ENCODE measurements around the gene TAF10. TPM values are rescaled to one million over a fixed set of nuclear protein-coding genes. Genes with fewer than 3 reads are reported as not detected.

Gene TAF10
- total and polyA plus RNA-seq, 2 of the 13 experiments (the other 11 are each of a cell fraction or from before 2014, with no cell fraction given): 71.3 to 134 TPM

DNA sequence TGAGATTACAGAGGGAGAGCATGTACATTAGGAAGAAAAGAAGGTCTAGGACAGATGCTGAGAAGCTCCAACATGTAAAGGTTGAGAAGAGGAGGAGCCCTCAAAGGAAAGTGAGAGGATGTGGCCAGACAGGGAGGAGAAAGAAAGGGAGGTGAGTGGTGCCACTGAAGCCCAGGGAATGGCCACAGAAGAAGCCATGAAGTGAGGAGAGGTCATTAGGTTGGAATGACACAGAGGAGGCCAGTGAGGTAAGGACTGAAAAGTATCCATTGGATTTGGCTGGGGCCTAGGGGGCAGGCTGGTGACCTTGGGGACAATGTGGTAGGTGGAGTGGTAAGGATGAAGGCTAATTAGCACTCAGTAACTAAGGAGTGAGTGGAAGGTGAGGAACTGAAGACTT, 46.6 kb upstream of the TAF10 start:
- no peak for TF ChIP-seq ZNF20 (CRISPR knock-in tag; IDR thresholded peaks at IDR 0.05)
- TF ChIP-seq, protein P1, sequence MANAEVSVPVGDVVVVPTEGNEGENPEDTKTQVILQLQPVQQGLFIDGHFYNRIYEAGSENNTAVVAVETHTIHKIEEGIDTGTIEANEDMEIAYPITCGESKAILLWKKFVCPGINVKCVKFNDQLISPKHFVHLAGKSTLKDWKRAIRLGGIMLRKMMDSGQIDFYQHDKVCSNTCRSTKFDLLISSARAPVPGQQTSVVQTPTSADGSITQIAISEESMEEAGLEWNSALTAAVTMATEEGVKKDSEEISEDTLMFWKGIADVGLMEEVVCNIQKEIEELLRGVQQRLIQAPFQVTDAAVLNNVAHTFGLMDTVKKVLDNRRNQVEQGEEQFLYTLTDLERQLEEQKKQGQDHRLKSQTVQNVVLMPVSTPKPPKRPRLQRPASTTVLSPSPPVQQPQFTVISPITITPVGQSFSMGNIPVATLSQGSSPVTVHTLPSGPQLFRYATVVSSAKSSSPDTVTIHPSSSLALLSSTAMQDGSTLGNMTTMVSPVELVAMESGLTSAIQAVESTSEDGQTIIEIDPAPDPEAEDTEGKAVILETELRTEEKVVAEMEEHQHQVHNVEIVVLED (CRISPR knock-in tag; IDR thresholded peaks at IDR 0.05; ENCODE audit: borderline replicate concordance): no peak
- intact Hi-C loops (cut with micrococcal nuclease; ENCODE audit: unreplicated experiment): no loop called here
- H4K20me1 ChIP-seq (ENCODE audit: insufficient read depth, low read length): no peaks in the 10 kb centered on the region
- no peak overlapping the region for H2AFZ ChIP-seq (ENCODE audit: low read length)
- BruUV-seq (replicated peaks): no TSS peak
- FAIRE-seq: no peak
- in situ Hi-C loops (cut with HindIII; ENCODE audit: extremely low pct_ligation_motif_present, low pct_unique_long_range_greater_than_20kb): no loop called here
- peaks cover 13 to 64% of the 10 kb centered on the region in 2 experiments for H3K27me3 ChIP-seq (ENCODE audit: control insufficient read depth in 1 of 2, insufficient read depth in 2 of 2, low read length in 2 of 2)
- H3K4me1 ChIP-seq (ENCODE audit: insufficient read depth, low read length): peaks cover 12% of the 10 kb centered on the region
- ATAC-seq: no peak
- H3K9ac ChIP-seq (ENCODE audit: insufficient read depth, low read depth, low read length): no peak overlapping the region
- ChIA-PET POLR2A (no interaction called here), CTCF (ENCODE audit: low intra/inter-chr PET ratio, low total read pairs) (no interaction called here)
- H3K36me3 ChIP-seq (replicated peaks in 1 of 2; ENCODE audit: control insufficient read depth in 1 of 2, insufficient read depth in 2 of 2, low read length in 2 of 2): no peaks in the 10 kb centered on the region
- H3K9me3 ChIP-seq (ENCODE audit: low read length): no peaks in the 10 kb centered on the region
- no peak overlapping the region for H3K27ac ChIP-seq (ENCODE audit: extremely low read length, insufficient read depth, low read length)
- H3K79me2 ChIP-seq (ENCODE audit: insufficient read depth, low read length): no peaks in the 10 kb centered on the region
- H3K4me2 ChIP-seq (ENCODE audit: low read depth, low read length): no peak overlapping the region
- H3K4me3 ChIP-seq (replicated peaks in 1 of 3; ENCODE audit: insufficient read depth in 1 of 3, low read depth in 2 of 3, low read length in 3 of 3): no peak overlapping the region
- no peak for DNase-seq (ENCODE audit: low spot score)

DNA sequence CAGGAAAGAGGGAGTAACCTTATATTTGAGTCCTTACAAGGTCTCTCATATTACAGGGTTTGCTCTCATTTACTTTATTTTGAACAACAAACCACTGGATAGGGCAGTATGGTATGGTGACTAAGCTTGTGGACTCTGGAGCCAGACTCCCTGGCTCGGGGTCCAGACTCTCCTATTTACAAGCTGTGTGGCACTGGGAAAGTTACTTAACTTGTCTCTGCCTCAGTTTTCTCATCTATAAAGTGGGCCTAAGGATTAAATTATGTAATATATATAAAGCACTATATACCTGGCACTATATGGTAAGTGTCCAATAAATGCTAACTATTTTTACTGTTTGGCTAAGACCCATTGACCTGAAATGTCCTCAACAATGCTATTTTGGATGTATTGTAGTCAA, 45.3 kb upstream of the TAF10 start:
- in situ Hi-C loops (cut with HindIII; ENCODE audit: extremely low pct_ligation_motif_present, low pct_unique_long_range_greater_than_20kb): no loop called here
- BruUV-seq (replicated peaks): no TSS peak
- H3K27me3 ChIP-seq (ENCODE audit: control insufficient read depth in 1 of 2, insufficient read depth in 2 of 2, low read length in 2 of 2): peaks cover 14 to 71% of the 10 kb centered on the region in 2 experiments
- H3K4me2 ChIP-seq (ENCODE audit: low read depth, low read length): no peak overlapping the region
- H3K9me3 ChIP-seq (ENCODE audit: low read length): no peaks in the 10 kb centered on the region
- H3K4me1 ChIP-seq (ENCODE audit: insufficient read depth, low read length): peaks cover 12% of the 10 kb centered on the region
- H4K20me1 ChIP-seq (ENCODE audit: insufficient read depth, low read length): no peaks in the 10 kb centered on the region
- 0% methylated on average over 1 of the region's 1 CpG for WGBS (ENCODE audit: low lambda C conversion rate)
- no peak overlapping the region for H2AFZ ChIP-seq (ENCODE audit: low read length)
- ATAC-seq: no peak
- DNase-seq (ENCODE audit: low spot score): no peak
- FAIRE-seq: no peak
- no peaks in the 10 kb centered on the region for H3K79me2 ChIP-seq (ENCODE audit: insufficient read depth, low read length)
- no peak overlapping the region for H3K27ac ChIP-seq (ENCODE audit: extremely low read length, insufficient read depth, low read length)
- H3K9ac ChIP-seq (ENCODE audit: insufficient read depth, low read depth, low read length): no peak overlapping the region
- TF ChIP-seq ZNF629 (CRISPR knock-in tag; conservative IDR thresholded peaks at IDR 0.05) (peak; percentile 83), ZNF746 (CRISPR knock-in tag; IDR thresholded peaks at IDR 0.05) (no peak), ZNF781 (CRISPR knock-in tag; IDR thresholded peaks at IDR 0.05; ENCODE audit: borderline replicate concordance, not compliant biosample characterization) (no peak)
- H3K4me3 ChIP-seq (replicated peaks in 1 of 3; ENCODE audit: insufficient read depth in 1 of 3, low read depth in 2 of 3, low read length in 3 of 3): no peak overlapping the region
- intact Hi-C loops (cut with micrococcal nuclease; ENCODE audit: unreplicated experiment): no loop called here
- H3K36me3 ChIP-seq (replicated peaks in 1 of 2; ENCODE audit: control insufficient read depth in 1 of 2, insufficient read depth in 2 of 2, low read length in 2 of 2): no peaks in the 10 kb centered on the region
- ChIA-PET CTCF (ENCODE audit: low intra/inter-chr PET ratio, low total read pairs) (no interaction called here), POLR2A (no interaction called here)

All from HepG2 (cell line).